Esophagus mucosa (tissue), 1 donor: Measurements from ENCODE around the gene KCNG2. TPM values are rescaled to one million over a fixed set of nuclear protein-coding genes. Genes with fewer than 3 reads are reported as not detected.

Source experiments
- ATAC-seq: fragments of 200-7000 bp; cut with Tn5 transposase; one replicate; pipeline ENCODE4 v1.9.1; 2020
- total RNA-seq: library from RNA; stranded (reverse); gene quantifications from one replicate; pipeline ENCODE4 v1.2.4, GENCODE V29; 2023
- donor health status: DM: yes; HTN: yes; CAD: no.

The KCNG2 gene
- total RNA-seq, 1 donor from 2014 or later = 0.20 TPM

- ATAC-seq = no peak
Measured at GRCh38 chr18:79786304-79786703, 11.4 kb upstream of the KCNG2 start.

GRCh38 chr18:79786786-79787526 is 10.8 kb upstream of the KCNG2 start:
- no peak for ATAC-seq

GRCh38 chr18:79787527-79787864 is 10.2 kb upstream of the KCNG2 start:
- ATAC-seq = no peak

- no peak for ATAC-seq
Measured at GRCh38 chr18:79787865-79788733, 9.6 kb upstream of the KCNG2 start.

GRCh38 chr18:79788734-79789085 is 9.0 kb upstream of the KCNG2 start:
- ATAC-seq = no peak

GRCh38 chr18:79789091-79789891 is 8.4 kb upstream of the KCNG2 start:
- no peak for ATAC-seq

- no peak for ATAC-seq
Measured at GRCh38 chr18:79789901-79790890, 7.5 kb upstream of the KCNG2 start.

GRCh38 chr18:79790996-79791972 is 6.5 kb upstream of the KCNG2 start:
- no peak for ATAC-seq

GRCh38 chr18:79792096-79792987 is 5.4 kb upstream of the KCNG2 start:
- ATAC-seq = no peak

- ATAC-seq = no peak
Measured at GRCh38 chr18:79792988-79793355, 4.8 kb upstream of the KCNG2 start.

GRCh38 chr18:79794846-79795245 is 2.9 kb upstream of the KCNG2 start:
- no peak for ATAC-seq

GRCh38 chr18:79795446-79795845 is 2.3 kb upstream of the KCNG2 start:
- ATAC-seq = no peak

- ATAC-seq = no peak
Measured at GRCh38 chr18:79796016-79796415, 1.7 kb upstream of the KCNG2 start.

- ATAC-seq = no peak
Measured at GRCh38 chr18:79796531-79797405, 970 bp upstream of the KCNG2 start.

GRCh38 chr18:79798346-79798998 is 734 bp downstream of the KCNG2 start:
- no peak for ATAC-seq

- no peak for ATAC-seq
Measured at GRCh38 chr18:79798999-79799370, 1.2 kb downstream of the KCNG2 start.

- ATAC-seq = no peak
Measured at GRCh38 chr18:79799619-79800370, 2.1 kb downstream of the KCNG2 start.
